Posterior vena cava (tissue), 2 donors: ENCODE data around the gene BAAT. TPM values are rescaled to one million over a fixed set of nuclear protein-coding genes. Genes with fewer than 3 reads are reported as not detected.

ENCODE experiments used
- DNase-seq: peaks from one replicate; pipeline ENCODE4 v3.0.0-alpha.2; 2020; ENCODE audit warnings: low spot score
- intact Hi-C, 2 donors: fragments of 100-400 bp; cut with DNase I; formaldehyde crosslinking; loops; one replicate each; pipeline versions ENCODE4 v1.14.1 to v1.14.2; 2022 to 2023
- total RNA-seq, 2 donors: library from RNA; stranded (reverse); fragmentation: NEBNext Ultra II Directional; extraction: Animal tissue kit (Norgen Biotek cat#: 25700); gene quantifications; one replicate each; pipeline ENCODE4 v1.2.1, GENCODE V29; 2021
- donor health status: DM: yes; HTN: yes; CAD: no.
- donor health status: DM: yes; HTN: yes; CAD: no.

BAAT gene
- total RNA-seq, 2 donors from 2014 or later: 0.09 TPM; not detected in 1

DNA sequence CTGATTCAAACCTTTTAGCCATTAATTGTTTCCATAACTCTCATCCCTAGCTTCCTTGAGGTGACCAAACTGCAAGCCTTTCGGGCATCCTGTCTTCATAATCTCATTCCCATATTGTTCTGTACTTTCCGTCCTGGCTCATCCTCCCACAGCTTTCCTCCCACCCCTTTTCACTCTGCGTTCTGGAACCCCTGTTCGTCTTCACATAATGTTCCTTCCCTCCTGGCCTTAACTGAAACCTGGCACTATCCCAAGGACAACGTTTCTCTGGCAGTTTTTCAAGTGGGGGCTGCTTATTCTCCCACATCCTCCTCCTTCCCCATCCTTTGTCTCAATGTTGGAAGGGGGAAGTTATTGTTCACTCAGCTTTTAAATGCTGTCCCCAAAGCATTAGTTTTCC, 15.3 kb upstream of the BAAT start:
- intact Hi-C loops: no loop called here
- DNase-seq: no peak

DNA sequence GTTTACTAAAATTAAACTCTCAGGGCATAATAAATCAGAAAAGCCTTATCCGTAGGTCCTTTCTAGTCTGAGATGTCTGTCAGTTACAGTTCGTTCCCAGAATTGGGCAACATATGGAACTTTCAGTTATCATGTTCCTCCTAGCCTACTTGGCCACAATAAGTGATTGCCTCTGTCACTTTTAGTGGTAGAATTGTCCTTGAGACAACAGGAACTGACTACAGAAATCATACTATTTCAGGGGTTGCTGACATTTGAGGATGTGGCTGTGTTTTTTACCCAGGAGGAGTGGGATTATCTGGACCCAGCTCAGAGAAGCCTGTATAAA, 14.8 kb upstream of the BAAT start:
- intact Hi-C loops: no loop called here
- no peak for DNase-seq

DNA sequence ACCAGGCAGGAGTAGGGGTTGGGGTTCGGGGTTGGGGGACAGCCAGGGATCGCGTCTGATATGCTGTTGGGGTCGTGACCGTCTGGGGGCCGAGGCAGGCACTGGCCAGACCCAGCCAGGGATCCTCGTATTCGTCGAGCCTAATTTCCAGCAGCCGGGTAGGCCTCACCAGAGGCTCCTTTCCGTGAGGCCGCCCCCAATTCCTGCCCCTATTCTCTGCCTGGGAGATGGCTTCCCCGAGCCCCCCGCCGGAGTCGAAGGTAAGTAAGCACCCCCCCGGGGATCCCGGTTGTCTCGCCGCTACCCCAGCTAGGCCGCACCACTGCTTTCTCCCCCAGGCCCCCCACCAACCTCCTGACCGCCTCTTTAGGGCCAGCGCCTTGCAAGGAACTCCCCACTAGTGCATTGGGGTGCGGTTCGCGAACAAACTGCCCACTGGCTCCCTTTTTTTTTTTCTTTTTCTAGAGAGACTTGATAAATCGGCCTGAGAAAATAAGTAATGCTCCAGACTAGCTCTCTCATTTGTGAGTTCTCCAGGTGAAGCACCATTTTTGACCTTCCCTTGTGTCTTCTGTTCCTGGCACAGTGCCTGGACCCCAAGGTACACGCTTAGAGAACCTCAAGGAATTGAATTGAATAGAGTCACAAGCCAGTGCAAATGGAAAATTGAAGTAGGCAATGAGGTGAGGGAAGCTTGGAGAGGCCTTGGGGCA, 14.3 kb upstream of the BAAT start:
- intact Hi-C loops: no loop called here
- DNase-seq: no peak

DNA sequence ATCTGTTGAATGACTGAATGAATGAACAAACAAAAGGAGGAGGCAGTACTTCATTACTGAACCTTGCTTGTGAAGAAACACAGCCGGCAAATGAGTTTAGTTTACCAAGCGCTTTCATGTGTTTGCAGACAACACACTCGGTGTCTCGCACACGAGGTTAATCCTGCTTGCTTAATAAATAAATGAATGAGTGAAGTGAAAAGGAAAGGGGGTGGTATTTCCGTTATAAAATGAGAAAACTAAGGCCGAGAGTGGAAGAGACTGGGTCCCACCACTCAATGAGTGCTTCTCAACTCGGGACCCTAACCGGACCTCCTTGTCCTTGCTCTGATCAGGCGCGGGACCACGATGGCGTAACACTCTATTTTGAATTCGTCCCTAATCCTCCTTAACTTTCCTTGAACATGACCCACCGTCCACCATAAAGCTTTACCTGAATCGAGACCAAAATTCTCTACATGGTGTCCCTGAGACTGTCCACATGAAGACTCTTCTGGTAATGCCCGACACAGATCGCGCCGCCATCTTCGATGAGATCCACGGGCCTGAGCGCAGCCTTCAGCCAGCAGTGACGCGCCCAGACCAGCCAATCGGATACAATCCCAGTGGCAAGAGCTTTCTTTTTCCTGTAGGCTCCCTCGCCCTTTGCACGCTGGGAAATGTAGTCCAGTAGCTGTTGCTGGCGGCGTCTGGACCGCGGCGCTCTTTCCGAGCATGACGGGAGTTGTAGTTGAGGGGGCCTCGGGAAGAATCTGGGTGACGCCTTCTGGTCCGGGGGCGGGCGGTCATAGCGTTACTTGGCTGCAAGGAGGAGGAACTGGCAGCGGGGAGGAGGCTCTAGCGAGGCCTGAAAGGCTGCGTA, 13.5 kb upstream of the BAAT start, which contains the start of the genes MRPL50 and ZNF189:
Gene MRPL50 (minus strand): TSS at position 551 of the 862 bp plus-strand sequence. CDS start 26 bp downstream, at position 525.
Gene ZNF189 (plus strand): TSS at position 784 of the 862 bp plus-strand sequence. CDS start 306 bp downstream, outside the sequence.
- DNase-seq: peak; percentile 99
- intact Hi-C loops: no loop called here

DNA sequence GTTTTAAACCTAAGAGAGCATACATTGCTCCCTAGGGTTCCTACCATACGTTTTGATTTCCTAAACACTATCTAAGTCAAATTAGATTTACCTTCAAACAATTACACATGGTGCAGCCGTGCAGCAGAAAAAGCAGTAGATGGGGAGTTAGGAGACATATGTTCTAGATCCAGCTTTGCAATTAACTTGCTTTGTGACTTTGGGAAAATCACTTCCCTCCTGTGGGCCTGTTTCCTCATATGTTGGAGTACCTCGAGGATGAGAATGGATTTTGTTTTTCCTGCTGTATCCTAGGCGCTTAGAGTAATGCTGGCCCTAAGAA, 12.9 kb upstream of the BAAT start:
- intact Hi-C loops: no loop called here
- DNase-seq: no peak

DNA sequence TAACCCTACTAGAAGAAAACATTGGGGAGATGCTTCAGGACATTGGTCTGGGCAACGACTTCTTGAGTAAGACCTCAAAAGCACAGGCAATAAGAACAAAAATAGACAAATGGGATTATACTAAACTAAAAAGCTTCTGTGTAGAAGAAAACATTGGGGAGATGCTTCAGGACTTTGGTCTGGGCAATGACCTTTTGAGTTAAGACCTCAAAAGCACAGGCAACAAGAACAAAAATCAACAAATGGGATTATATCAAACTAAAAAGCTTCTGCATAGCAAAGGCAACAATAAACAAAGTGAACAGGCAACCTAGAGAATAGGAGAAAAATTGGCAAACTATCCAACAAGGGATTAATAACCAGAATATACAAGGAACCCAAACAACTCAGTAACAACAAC, 9.9 kb upstream of the BAAT start:
- intact Hi-C loops: no loop called here
- no peak for DNase-seq

DNA sequence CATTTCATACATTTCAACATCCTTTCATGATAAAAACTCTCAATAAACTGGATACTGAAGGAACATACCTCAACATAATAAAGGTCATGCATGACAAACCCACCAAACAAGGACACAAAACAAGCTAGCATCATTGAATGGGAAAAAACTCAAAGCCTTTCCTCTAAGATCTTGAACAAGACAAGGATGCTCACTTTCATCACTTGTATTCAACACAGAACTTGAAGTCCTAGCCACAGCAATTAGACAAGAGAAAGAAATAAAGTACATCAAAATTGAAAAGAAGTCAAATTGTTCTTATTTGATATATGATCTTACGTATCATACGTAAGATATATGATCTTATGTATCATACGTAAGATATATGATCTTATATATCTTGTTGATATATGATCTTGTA, 8.3 kb upstream of the BAAT start:
- no peak for DNase-seq
- intact Hi-C loops: no loop called here

DNA sequence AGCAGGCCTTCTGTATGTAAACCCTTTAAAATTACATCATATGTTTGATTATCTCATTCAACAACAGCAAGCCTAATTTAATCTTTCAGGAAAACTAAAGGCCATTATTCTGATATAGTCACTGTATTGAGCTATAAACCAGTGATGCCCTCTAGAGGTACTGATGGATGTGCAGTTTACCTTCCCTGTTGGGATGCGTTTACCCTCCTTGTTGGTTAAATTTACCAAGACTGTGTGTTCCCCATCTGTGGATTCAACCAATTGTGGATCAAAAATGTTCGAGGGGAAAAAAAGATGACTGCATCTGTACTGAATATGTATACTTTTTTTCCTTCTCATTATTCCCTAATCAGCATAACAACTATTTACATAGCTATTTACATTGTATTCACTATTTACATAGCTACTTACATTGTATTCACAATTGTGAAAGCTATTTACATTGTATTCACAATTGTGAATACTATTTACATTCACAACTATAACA, 3.7 kb upstream of the BAAT start:
- DNase-seq: no peak
- intact Hi-C loops: no loop called here

DNA sequence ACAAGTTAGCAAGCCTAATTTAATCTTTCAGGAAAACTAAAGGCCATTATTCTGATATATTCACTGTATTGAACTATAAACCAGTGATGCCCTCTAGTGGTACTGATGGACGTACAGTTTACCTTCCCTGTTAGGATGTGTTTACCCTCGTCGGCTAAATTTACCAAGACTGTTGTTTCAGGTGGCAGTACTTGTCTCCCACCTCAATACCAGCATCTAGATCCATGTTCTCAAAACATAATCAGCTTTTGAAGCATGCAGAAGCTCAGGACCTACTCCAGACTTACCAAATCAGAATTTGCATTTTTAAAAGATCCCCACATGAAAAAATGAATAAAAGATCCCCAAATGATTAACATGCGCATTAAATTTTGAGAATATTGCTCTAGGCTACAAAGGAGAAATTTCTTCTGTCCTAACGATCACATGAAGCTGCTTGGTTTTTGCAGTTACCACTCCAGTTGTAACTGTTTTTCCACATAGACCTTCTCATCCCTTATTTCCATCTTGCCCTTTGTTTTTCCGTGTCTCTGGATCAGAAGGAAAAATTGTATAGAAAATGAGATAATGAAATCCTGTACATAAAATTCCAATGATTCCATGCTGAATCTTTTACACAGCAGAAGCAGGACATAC, 3.2 kb upstream of the BAAT start:
- intact Hi-C loops: no loop called here
- no peak for DNase-seq

DNA sequence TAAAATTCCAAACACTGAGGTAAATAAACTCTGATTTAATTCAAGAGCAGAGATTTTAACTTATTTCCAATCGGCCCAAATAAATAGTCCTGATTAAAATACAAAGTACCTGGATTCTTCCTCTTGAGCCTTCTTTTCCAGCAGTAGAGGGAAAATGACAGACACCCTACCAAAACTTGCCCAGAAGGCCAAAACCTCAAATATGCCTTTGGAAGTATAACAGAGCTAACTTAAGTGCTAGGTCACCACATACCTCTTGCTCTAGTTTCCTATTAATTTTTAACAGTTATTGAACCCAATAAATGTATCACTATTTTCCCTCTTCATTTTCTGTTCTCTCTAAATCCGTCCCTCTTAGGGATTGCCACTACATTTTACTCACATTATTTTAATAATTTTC, 1.4 kb downstream of the BAAT start:
- intact Hi-C loops: no loop called here
- DNase-seq: no peak

DNA sequence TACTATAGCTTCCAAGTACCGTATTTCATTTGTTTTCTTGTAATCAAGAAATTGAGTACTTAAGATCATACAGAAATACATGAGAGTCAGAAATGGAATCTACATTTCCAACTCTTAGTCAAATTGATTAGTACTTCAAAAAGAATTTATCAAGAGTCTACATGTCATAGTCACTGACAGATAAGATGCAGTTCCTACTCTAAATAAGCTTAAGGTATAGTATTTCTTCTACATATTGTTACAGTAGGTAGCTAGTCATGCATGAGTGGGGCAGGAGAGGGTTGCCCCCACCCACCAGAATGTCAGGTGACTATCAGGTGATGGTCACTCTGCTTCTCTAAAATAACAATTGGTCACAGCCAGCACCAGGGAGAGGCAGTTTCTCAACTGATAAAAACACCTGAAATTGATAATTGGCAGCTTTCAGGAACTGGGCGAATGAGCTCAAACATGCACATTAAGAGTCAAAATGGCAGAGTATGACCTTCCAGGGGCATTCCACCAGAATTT, 2.9 kb downstream of the BAAT start:
- DNase-seq: no peak
- intact Hi-C loops: no loop called here

DNA sequence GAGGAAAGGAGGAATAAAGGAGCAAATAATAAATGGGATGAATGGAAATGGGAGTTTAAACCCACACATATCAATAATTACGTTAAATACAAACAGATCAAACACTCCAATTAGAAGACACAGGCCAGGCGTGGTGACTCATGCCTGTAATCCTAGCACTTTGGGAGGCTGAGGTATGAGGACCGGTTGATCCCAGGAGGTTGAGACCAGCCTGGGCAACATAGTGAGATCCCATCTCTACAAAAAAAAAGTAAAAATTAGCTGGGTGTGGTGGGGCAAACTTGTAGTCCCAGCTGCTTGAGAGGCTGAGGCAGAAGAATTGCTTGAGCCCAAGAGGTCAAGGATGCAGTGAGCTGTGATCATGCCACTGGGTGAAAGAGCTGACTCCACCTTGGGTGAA, 3.7 kb downstream of the BAAT start:
- intact Hi-C loops: no loop called here
- no peak for DNase-seq

DNA sequence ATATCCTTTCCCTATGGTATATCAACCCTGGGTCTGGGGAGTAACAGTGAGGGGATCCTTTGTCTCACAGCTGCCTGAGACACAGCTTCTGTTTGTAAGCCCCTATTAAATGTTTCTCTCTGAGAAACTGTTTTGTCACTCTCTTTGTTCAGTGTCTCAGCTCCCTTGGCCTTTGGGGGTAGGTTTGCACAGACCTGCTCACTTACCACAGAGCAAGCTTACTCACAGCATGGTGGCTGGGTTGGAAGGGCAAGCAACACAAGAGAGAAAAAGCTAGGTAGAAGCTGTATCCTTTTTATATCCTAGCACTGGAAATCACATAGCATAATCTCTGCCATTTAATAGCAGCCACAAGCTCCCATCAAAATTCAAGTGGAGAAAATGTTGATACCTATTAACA, 4.5 kb downstream of the BAAT start:
- DNase-seq: no peak
- intact Hi-C loops: no loop called here

DNA sequence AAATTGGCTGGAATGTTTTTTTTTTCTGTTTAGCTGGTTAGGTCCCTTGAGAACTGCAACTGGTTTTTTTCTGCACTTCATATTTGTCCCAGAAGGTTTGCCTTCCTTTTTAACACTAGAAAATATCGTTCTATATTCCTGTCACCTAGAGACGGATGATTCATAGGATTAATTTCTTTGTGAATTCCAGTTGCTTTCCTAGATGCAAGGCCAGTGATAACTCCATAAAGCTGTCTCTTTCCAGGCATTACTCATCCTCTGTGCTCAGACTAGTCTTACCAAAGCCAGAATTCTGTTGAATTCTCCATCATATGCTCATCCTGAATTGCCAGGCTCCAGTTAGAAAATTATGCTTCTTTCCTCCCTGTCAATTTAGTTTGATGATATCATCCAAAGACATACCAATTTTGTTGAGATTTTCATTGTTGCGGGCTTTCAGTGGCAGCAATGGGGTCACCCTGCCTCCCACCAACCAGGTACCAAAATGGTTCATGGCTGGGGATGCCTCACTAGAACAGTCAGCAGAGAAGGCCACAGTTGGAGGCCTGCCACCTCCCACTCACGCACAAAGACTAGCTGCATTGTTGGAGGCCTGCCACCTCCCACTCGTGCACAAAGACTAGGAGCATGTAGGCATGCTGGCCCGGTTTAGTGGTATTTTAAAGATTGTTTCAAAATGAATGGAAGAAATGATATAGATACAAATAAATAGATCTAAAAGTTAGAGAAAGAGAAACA, 8.5 kb downstream of the BAAT start:
- no peak for DNase-seq
- intact Hi-C loops: no loop called here

DNA sequence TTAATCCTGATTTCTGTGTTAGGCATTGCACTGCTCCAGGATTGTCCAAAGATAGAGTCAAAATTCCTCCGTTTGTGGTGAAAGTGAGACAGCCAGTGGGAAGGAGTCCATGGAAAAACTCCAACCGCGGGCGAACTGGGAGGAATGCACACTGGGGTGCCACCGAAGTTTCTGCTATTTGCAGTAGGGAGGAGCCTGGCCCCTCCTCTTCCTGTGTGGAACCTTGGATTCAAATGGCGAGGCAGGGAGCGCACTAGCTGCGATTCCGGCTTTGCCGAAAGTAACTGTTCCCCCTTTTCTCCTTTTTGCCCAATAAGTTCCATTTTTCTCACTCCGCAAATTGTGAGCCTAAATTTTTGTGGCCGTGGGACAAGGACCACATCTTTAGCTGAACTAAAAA, 9.3 kb downstream of the BAAT start:
- peak; percentile 76 for DNase-seq
- intact Hi-C loops: no loop called here

DNA sequence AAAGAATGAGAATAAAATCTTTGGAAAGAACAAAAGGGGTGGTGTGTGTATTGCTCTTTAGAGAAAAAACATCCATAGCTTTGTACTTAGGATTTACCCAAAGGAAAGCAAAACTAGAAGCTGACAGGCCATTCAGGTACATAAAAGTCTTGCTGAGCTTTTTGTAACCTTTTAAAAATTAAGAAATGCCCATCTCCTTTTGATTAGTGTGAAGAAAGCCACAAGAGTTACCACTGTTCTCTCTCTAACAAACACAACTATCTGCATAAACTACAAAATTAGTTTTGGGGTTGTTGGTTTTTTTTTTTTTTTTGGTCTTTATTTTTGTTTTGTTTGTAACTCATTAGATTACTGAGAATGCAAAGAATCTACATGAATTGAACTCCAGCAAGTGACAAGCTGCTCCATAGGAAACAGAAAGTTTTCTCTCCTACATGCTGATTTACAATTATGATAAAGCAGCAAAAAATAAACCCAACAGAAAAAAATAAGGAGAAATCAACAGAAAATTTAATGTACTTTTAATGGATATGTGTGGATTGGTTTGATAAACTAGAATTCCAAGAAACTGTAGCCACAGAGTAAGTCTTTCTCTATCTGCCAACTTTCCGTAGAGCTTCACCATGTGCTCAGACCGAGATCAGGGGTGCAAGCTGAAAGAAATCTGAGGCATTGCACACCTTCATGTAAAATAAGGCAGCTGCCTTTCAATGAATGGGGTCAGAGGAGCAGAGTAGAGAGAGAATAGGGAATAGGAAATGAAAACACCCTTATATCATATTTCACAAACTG, 12.3 kb downstream of the BAAT start:
- no peak for DNase-seq
- intact Hi-C loops: no loop called here

DNA sequence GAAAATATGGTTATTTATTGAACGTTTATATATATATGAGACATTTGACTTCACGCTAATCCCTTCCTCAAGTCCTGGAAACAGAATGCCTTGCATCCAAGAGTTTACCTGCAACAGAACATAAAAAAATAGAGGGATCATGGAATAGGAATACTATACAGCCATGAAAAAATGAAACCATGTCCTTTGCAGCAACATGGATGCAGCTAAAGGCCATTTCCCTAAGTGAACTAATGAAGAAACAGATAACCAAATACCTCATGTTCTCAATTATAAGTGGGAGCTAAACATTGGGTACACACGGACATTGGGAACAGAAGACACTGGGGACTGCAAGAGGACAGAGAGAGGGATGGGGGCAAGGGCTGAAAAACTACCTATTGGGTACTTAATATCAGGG, 13.0 kb downstream of the BAAT start:
- intact Hi-C loops: no loop called here
- no peak for DNase-seq

DNA sequence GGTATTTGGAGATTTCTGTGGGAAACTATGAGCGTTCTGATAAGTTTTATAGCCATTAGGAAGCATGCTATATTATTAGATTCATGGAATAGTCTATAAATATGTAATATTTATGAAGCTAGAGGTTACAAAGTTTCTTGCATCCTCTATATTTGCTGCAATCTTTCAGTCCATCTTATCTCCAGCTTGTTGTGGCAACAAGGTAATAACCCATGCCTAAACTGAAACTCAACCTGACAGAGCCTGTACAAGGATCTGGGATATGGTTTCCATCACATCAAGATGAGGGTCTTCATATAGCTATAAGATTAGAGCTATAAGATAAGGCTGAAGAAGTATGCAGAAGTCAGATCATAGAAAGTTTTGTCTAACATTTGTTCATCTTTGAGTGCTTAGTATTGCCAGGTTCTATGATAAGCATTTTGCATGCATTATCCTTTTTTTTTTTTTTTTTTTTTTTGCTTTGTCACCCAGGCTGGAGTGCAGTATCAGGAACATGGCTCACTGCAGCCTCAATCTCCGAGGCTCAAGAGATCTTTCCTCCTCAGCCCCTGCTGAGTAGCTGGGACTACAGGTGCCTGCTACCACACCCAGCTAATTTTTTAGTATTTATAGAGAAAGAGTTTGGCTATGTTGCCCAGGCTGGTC, 14.8 kb downstream of the BAAT start:
- intact Hi-C loops: no loop called here
- DNase-seq: no peak
